SK-N-SH treated with all-trans-retinoic acid at 6 μM for 48 hours (cell line): ENCODE measurements around the gene SBF2.
A peak's percentile ranks its signal among the peaks of the same experiment; 100 is the strongest.

Source experiments
- ATAC-seq: fragments of 200-7000 bp; cut with Tn5 transposase; 3 replicates; pipeline ENCODE4 v1.9.1; 2020; ENCODE audit warnings: mild to moderate bottlenecking, moderate library complexity
- ARNTL ChIP-seq: fragments of 450-650 bp; formaldehyde crosslinking; IDR thresholded peaks from 2 replicates; pipeline ENCODE4 v1.5.0; 2020; ENCODE audit warnings: low read depth, mild to moderate bottlenecking, moderate library complexity, borderline replicate concordance
- BACH2 ChIP-seq: fragments of 250-450 bp; sonication (Bioruptor Pico); IDR thresholded peaks from 2 replicates; pipeline ENCODE4 v1.9.0; 2021; ENCODE audit warnings: mild to moderate bottlenecking, borderline replicate concordance
- CREB5 ChIP-seq: fragments of 250-450 bp; sonication (Bioruptor Pico); IDR thresholded peaks from 2 replicates; pipeline ENCODE4 v1.5.1; 2020; ENCODE audit warnings: low read depth, mild to moderate bottlenecking, moderate library complexity
- ESRRG ChIP-seq: fragments of 250-450 bp; sonication (Bioruptor Pico); IDR thresholded peaks from 2 replicates; pipeline ENCODE4 v1.6.1; 2021; ENCODE audit warnings: mild to moderate bottlenecking
- GLIS3 ChIP-seq: fragments of 250-450 bp; sonication (Bioruptor Pico); IDR thresholded peaks from 2 replicates; pipeline ENCODE4 v1.5.0; 2020; ENCODE audit warnings: mild to moderate bottlenecking, moderate library complexity
- ISL1 ChIP-seq: fragments of 250-450 bp; sonication (Bioruptor Pico); IDR thresholded peaks from 2 replicates; pipeline ENCODE4 v2.1.2; 2022; ENCODE audit warnings: mild to moderate bottlenecking, moderate library complexity
- OSR1 ChIP-seq: fragments of 250-450 bp; sonication (Bioruptor Pico); IDR thresholded peaks from 2 replicates; pipeline ENCODE4 v1.8.0; 2022; ENCODE audit warnings: moderate library complexity, mild to moderate bottlenecking, inconsistent platforms
- PATZ1 ChIP-seq: fragments of 250-450 bp; sonication (Bioruptor Pico); IDR thresholded peaks from 2 replicates; pipeline ENCODE4 v1.8.0; 2020; ENCODE audit warnings: mild to moderate bottlenecking, moderate library complexity, borderline replicate concordance
- PPARA ChIP-seq: fragments of 250-450 bp; sonication (Bioruptor Pico); IDR thresholded peaks from 2 replicates; pipeline ENCODE4 v1.5.0; 2020; ENCODE audit warnings: mild to moderate bottlenecking, borderline replicate concordance
- RARB ChIP-seq: fragments of 250-450 bp; sonication (Bioruptor Pico); IDR thresholded peaks from 2 replicates; pipeline ENCODE4 v1.8.0; 2021; ENCODE audit warnings: mild to moderate bottlenecking, moderate library complexity
- TCF4 ChIP-seq: fragments of 250-450 bp; sonication (Bioruptor Pico); IDR thresholded peaks from 2 replicates; pipeline ENCODE4 v1.8.0; 2021; ENCODE audit warnings: mild to moderate bottlenecking, moderate library complexity, borderline replicate concordance
- TOX ChIP-seq: fragments of 250-450 bp; sonication (Bioruptor Pico); IDR thresholded peaks from 2 replicates; pipeline ENCODE4 v1.8.0; 2021; ENCODE audit warnings: mild to moderate bottlenecking, moderate library complexity, borderline replicate concordance
- ZFP3 ChIP-seq: fragments of 250-450 bp; sonication (Bioruptor Pico); IDR thresholded peaks from 2 replicates; pipeline ENCODE4 v1.5.0; 2020; ENCODE audit warnings: mild to moderate bottlenecking, moderate library complexity
- ZFP30 ChIP-seq: fragments of 450-650 bp; formaldehyde crosslinking; IDR thresholded peaks from 2 replicates; pipeline ENCODE4 v1.5.0; 2022; ENCODE audit warnings: mild to moderate bottlenecking, moderate library complexity
- ZNF565 ChIP-seq: fragments of 450-650 bp; formaldehyde crosslinking; conservative IDR thresholded peaks from 2 replicates; pipeline ENCODE4 v1.5.0; 2020; ENCODE audit warnings: low read depth, mild to moderate bottlenecking, moderate library complexity
- ZNF70 ChIP-seq: fragments of 450-650 bp; formaldehyde crosslinking; IDR thresholded peaks from 2 replicates; pipeline ENCODE4 v1.5.0; 2020; ENCODE audit warnings: mild to moderate bottlenecking, moderate library complexity
- ZNF8 ChIP-seq: fragments of 450-650 bp; formaldehyde crosslinking; IDR thresholded peaks from 2 replicates; pipeline ENCODE4 v1.5.0; 2020; ENCODE audit warnings: mild to moderate bottlenecking, moderate library complexity
- TF ChIP-seq, protein P1 (sequence below): fragments of 250-450 bp; sonication (Bioruptor Pico); IDR thresholded peaks from 2 replicates; pipeline ENCODE4 v1.5.1; 2021; ENCODE audit warnings: mild to moderate bottlenecking, moderate library complexity

The SBF2 gene

DNA sequence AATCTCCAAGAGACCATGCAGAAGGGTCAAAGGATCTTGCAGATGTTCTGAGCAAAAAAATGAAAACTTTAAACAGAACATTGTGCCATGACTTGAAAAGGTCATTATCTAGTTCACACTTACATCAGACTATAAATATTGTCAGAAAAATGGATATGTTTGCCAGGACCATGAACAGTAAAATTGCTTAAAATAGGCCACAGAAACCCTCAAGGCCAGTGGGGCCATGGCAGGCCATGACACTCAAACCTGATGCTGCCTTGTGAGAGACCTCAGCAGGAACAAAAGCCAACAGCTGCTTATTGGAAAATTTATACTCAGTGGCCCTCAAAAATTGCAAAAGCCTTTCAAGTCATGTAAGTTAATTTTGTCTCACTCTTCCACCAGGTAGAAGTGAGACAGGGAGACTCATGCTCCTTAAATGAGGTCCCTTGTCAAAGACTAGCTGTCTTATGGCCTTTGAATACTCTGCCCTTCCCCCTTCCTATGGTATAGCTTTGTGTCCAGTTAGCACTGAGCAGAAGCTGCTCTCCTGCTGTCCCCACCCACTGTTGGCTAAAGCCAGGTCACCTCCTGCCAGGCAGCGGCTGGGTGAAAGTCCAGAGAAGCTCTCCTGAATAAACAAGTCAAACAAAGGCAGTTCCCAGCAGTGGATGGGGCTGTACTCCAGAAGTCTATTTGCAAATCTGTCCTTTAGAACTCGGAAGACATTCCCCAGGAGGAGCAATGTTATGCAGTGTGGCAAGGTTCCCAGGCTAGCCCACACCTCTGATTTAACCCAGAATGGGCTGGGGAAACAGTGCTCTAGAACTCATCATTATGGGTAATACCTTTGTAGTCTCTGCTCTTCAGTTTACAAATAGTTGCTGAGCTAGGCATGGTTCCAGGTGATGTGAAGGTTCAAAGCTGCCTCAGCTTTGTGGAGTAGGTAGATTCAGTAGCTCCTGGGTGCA lies 32.3 kb upstream of the SBF2 start:
- TF ChIP-seq CREB5 (CRISPR knock-in tag) (no peak), RARB (CRISPR knock-in tag) (no peak), PPARA (CRISPR knock-in tag) (no peak)
- no peak for ATAC-seq

DNA sequence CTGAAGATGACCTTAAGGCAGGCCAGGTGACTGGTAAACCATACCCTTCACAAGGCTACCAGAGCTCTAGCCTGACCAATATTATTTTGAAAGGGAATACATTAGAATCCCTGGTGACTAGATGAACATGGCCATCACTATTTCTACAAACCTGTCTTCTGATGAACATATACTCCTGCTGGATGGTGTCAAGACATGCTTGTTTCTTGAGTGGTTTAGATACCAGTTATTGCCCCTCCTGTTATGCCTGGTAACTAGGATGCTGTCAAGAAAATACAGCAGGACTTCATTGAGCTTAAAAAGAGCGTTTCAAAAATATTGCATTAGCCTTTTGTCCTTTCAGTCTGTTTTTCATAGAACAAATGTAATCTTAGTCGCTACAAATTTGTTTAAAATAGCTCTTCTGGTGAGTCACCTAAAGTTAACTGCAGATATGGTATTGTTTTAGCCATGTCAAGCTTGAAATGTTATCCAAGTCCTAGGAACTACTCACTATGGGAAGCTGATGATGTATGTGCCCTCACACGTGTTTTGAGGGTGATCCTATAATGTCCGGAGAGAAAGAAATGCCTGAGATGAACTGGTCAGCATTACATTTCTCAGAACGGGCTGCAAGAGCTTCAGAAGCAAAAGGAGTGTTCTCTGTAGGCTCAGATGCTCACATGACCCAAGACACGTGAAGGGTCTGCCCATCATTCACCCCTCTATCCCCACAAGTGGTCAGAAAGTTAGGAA lies 31.4 kb upstream of the SBF2 start:
- peak; percentile 80 for ATAC-seq
- TF ChIP-seq ISL1: peak; percentile 56
- TF ChIP-seq, protein P1, sequence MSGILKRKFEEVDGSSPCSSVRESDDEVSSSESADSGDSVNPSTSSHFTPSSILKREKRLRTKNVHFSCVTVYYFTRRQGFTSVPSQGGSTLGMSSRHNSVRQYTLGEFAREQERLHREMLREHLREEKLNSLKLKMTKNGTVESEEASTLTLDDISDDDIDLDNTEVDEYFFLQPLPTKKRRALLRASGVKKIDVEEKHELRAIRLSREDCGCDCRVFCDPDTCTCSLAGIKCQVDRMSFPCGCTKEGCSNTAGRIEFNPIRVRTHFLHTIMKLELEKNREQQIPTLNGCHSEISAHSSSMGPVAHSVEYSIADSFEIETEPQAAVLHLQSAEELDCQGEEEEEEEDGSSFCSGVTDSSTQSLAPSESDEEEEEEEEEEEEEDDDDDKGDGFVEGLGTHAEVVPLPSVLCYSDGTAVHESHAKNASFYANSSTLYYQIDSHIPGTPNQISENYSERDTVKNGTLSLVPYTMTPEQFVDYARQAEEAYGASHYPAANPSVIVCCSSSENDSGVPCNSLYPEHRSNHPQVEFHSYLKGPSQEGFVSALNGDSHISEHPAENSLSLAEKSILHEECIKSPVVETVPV: no peak
- 0 out of 2 replicates have a peak, but pooled peaks have one; percentile 57 for TF ChIP-seq ZFP30 (CRISPR knock-in tag)
- TF ChIP-seq RARB (CRISPR knock-in tag): 0 out of 2 replicates have a peak, but pooled peaks have one; percentile 25
- TF ChIP-seq, all 23 proteins: peak for 3

DNA sequence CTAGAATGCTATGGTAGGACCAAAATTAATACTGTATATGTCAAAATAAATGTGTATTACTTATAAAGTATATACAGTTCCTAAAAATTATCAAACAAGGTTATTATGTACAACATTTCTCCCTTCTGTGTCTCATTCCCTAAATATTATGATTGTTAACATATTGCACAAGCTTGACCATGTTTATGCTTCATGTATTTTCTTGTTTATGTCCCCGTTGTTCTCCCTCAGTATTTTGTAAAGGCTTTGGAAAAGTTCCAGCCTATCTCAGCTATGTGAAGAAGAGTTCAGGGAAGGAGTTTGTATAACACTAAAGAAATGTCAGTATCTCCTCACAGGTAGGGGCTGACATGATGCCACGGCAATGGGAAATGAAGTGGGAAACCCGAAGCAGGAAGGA lies 30.5 kb upstream of the SBF2 start:
- TF ChIP-seq ESRRG (CRISPR knock-in tag) (no peak), OSR1 (CRISPR knock-in tag) (no peak), ZNF8 (CRISPR knock-in tag) (no peak), CREB5 (CRISPR knock-in tag) (no peak)
- TF ChIP-seq, all 23 proteins: peak for 0
- no peak for ATAC-seq

GRCh38 chr11:10323793-10324170 lies 29.8 kb upstream of the SBF2 start:
- TF ChIP-seq TOX (CRISPR knock-in tag): no peak
- TF ChIP-seq PPARA (CRISPR knock-in tag): no peak
- TF ChIP-seq BACH2 (CRISPR knock-in tag): no peak
- TF ChIP-seq ISL1: no peak
- TF ChIP-seq ZNF8 (CRISPR knock-in tag): no peak
- TF ChIP-seq ARNTL (CRISPR knock-in tag): no peak
- no peak for TF ChIP-seq ZNF70 (CRISPR knock-in tag)
- no peak for TF ChIP-seq ZFP30 (CRISPR knock-in tag)
- TF ChIP-seq ZNF565 (CRISPR knock-in tag): no peak
- no peak for TF ChIP-seq ZFP3
- TF ChIP-seq CREB5 (CRISPR knock-in tag): no peak
- no peak for TF ChIP-seq RARB (CRISPR knock-in tag)
- TF ChIP-seq, protein P1: no peak
- TF ChIP-seq PATZ1 (CRISPR knock-in tag): no peak
- no peak for TF ChIP-seq GLIS3
- TF ChIP-seq TCF4 (CRISPR knock-in tag): no peak
- no peak for ATAC-seq
